ENCODE data around the gene EXOC3. TPM values are rescaled to one million over a fixed set of nuclear protein-coding genes. Genes with fewer than 3 reads are reported as not detected.

EXOC3 gene
- total RNA-seq, 1 donor from 2014 or later, result 19.2 TPM

DNA sequence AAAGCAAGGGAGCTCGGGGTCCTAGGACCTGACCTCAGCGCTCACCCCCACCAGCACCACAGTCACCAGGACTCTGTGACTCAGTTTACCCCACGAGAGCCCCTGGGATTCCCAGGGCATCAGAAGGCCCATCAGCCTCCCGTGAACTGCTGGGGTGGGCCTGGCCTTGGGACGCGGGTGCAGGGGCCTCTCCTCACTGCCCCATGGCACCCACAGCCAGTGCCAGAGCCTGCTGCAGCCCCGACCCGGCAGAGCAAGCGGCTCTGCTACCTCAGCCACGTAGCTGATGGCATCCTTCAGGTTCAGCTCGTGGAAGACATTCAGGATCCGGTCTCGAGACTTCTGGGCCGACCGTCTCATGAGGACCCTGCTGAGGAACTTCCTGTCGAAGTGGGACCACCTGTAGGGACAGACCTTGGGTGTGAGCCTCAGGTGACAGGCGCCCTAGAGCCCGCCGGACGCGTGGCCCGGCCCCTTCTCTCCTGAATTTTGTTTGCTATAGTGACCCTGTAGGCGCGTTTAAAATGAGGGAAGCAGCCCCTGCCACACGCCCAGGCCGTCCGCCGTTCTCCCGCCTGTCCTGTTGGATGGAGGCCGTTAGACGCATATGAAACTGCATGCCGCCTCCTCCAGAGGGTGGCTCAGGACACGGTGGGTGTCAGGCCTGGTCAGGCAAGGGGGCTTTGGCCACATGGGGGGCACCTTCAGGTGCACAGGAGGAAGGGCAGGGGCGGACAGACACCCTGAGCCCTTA, 36.8 kb downstream of the EXOC3 start:
- H3K9me3 Mint-ChIP-seq, result no peaks in the 10 kb centered on the region
- H3K27me3 Mint-ChIP-seq (ENCODE audit: insufficient read depth, low read depth), result peaks cover 10% of the 10 kb centered on the region
- peaks cover 3% of the 10 kb centered on the region for H3K4me1 Mint-ChIP-seq
- Histone ChIP-seq H3K36me3 (no peaks in the 10 kb centered on the region), H3K4me1 (no peaks in the 10 kb centered on the region), H3K4me3 (no peak overlapping the region), H2AFZ (replicated peaks) (no peak overlapping the region), H3K27ac (no peak overlapping the region), H3K27me3 (peaks cover 42% of the 10 kb centered on the region), H3K79me2 (ENCODE audit: low read depth) (no peaks in the 10 kb centered on the region), H4K20me1 (ENCODE audit: low read depth) (peaks cover 19% of the 10 kb centered on the region), H3K4me2 (no peak overlapping the region), H3K9me3 (ENCODE audit: low read depth) (no peaks in the 10 kb centered on the region), H3K9ac (no peak overlapping the region), H3F3A (ENCODE audit: low read depth) (no peaks in the 10 kb centered on the region)
- TF ChIP-seq EZH2phosphoT487 (IDR thresholded peaks at IDR 0.05), result no peak
- no peak for DNase-seq (ENCODE audit: low spot score)
- H3K36me3 Mint-ChIP-seq, result no peaks in the 10 kb centered on the region
- H3K27ac Mint-ChIP-seq, result no peak overlapping the region
- no peak overlapping the region for H3K4me3 Mint-ChIP-seq

DNA sequence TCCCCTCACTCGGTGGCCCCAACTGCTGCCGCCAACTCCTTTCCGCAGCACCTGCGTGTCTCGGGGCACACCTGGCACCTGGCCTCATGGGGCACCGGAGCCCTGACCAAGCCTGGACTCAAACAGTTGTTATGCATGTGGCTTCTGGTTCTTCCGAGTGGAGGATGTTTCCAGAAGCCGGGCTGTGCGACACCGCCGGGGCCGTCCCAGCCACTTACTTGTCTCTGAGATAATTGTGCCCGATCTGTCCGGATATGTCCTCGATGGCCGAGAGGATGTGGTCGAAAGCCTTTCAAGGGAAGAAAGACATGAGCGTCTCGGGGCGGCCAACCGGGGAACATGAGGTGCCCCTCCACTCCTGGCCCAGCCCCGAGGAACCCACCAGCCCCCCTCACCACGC, 38.4 kb downstream of the EXOC3 start:
- Histone ChIP-seq H3F3A (ENCODE audit: low read depth) (no peaks in the 10 kb centered on the region), H3K4me3 (no peak overlapping the region), H3K27ac (no peak overlapping the region), H4K20me1 (ENCODE audit: low read depth) (peaks cover 3% of the 10 kb centered on the region), H3K4me2 (no peak overlapping the region), H3K4me1 (no peaks in the 10 kb centered on the region), H2AFZ (replicated peaks) (no peak overlapping the region), H3K9me3 (ENCODE audit: low read depth) (no peaks in the 10 kb centered on the region), H3K27me3 (peaks cover 26% of the 10 kb centered on the region), H3K9ac (no peak overlapping the region), H3K36me3 (no peaks in the 10 kb centered on the region), H3K79me2 (ENCODE audit: low read depth) (no peaks in the 10 kb centered on the region)
- no peak for DNase-seq (ENCODE audit: low spot score)
- H3K4me1 Mint-ChIP-seq, result no peaks in the 10 kb centered on the region
- H3K27ac Mint-ChIP-seq, result no peak overlapping the region
- no peaks in the 10 kb centered on the region for H3K9me3 Mint-ChIP-seq
- no peak overlapping the region for H3K4me3 Mint-ChIP-seq
- TF ChIP-seq EZH2phosphoT487 (IDR thresholded peaks at IDR 0.05), result no peak
- H3K36me3 Mint-ChIP-seq, result no peaks in the 10 kb centered on the region
- peaks cover 7% of the 10 kb centered on the region for H3K27me3 Mint-ChIP-seq (ENCODE audit: insufficient read depth, low read depth)

DNA sequence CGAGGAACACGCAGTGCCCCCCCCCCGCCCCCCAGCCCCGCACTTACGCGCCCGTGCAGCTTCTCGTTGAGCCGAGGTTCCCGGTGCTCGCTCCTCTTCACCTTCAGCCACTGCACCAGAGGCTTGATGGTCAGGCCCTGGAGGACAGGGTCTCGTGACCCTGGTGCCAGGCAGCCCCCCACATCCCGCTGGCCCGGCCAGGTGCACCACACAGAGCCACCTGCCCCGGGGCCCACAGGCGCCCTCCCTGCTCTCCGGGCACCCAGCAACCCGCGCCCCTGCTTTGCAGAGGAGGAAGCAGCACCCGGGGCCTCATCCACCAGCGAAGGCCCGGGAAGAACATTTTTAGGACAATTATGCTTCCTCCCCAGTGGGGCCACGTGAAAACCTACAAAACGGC, 39.0 kb downstream of the EXOC3 start:
- no peaks in the 10 kb centered on the region for H3K79me2 ChIP-seq (ENCODE audit: low read depth)
- H3K4me3 ChIP-seq, result no peak overlapping the region
- H3K27ac ChIP-seq, result no peak overlapping the region
- no peaks in the 10 kb centered on the region for H3F3A ChIP-seq (ENCODE audit: low read depth)
- H3K36me3 ChIP-seq, result no peaks in the 10 kb centered on the region
- no peaks in the 10 kb centered on the region for H3K36me3 Mint-ChIP-seq
- no peaks in the 10 kb centered on the region for H3K9me3 ChIP-seq (ENCODE audit: low read depth)
- H3K4me3 Mint-ChIP-seq, result no peak overlapping the region
- H3K4me1 ChIP-seq, result no peaks in the 10 kb centered on the region
- no peak for TF ChIP-seq EZH2 (IDR thresholded peaks at IDR 0.05)
- TF ChIP-seq, protein P1, sequence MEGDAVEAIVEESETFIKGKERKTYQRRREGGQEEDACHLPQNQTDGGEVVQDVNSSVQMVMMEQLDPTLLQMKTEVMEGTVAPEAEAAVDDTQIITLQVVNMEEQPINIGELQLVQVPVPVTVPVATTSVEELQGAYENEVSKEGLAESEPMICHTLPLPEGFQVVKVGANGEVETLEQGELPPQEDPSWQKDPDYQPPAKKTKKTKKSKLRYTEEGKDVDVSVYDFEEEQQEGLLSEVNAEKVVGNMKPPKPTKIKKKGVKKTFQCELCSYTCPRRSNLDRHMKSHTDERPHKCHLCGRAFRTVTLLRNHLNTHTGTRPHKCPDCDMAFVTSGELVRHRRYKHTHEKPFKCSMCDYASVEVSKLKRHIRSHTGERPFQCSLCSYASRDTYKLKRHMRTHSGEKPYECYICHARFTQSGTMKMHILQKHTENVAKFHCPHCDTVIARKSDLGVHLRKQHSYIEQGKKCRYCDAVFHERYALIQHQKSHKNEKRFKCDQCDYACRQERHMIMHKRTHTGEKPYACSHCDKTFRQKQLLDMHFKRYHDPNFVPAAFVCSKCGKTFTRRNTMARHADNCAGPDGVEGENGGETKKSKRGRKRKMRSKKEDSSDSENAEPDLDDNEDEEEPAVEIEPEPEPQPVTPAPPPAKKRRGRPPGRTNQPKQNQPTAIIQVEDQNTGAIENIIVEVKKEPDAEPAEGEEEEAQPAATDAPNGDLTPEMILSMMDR (IDR thresholded peaks at IDR 0.05), result no peak
- no peak for TF ChIP-seq EZH2phosphoT487 (IDR thresholded peaks at IDR 0.05)
- H3K27me3 Mint-ChIP-seq (ENCODE audit: insufficient read depth, low read depth), result peaks cover 6% of the 10 kb centered on the region
- no peak overlapping the region for H2AFZ ChIP-seq (replicated peaks)
- no peak overlapping the region for H3K4me2 ChIP-seq
- no peaks in the 10 kb centered on the region for H3K9me3 Mint-ChIP-seq
- no peaks in the 10 kb centered on the region for H3K4me1 Mint-ChIP-seq
- H3K27me3 ChIP-seq, result peaks cover 19% of the 10 kb centered on the region
- H3K27ac Mint-ChIP-seq, result no peak overlapping the region
- no peaks in the 10 kb centered on the region for H4K20me1 ChIP-seq (ENCODE audit: low read depth)
- no peak overlapping the region for H3K9ac ChIP-seq
- no peak for DNase-seq (ENCODE audit: low spot score)

DNA sequence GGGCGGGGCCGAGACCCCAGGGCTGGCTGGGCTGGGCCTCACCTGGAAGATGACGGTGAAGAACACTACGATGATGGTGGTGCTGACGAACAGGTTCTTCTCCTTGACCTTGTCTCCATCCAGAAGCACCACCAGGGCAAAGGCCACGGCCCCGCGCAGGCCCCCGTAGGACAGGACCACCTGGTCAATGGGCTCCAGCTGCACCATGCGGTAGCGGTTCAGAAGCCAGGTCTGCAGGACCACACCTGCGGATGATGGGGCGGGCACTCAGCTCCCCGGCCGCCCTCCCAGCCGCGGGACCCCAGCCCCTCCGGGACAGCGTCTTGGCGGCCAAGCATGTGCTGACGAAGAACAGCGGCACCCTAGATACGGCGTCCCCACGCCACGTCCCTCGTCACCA, 39.5 kb downstream of the EXOC3 start:
- TF ChIP-seq EZH2 (IDR thresholded peaks at IDR 0.05) (no peak), EZH2phosphoT487 (IDR thresholded peaks at IDR 0.05) (no peak)
- TF ChIP-seq, protein P1 (IDR thresholded peaks at IDR 0.05), result no peak
- Histone ChIP-seq H3F3A (ENCODE audit: low read depth) (no peaks in the 10 kb centered on the region), H3K4me2 (no peak overlapping the region), H3K27ac (no peak overlapping the region), H2AFZ (replicated peaks) (no peak overlapping the region), H3K79me2 (ENCODE audit: low read depth) (no peaks in the 10 kb centered on the region), H3K4me1 (no peaks in the 10 kb centered on the region), H3K9ac (no peak overlapping the region), H3K27me3 (peaks cover 14% of the 10 kb centered on the region), H3K4me3 (no peak overlapping the region), H4K20me1 (ENCODE audit: low read depth) (no peaks in the 10 kb centered on the region), H3K36me3 (no peaks in the 10 kb centered on the region), H3K9me3 (ENCODE audit: low read depth) (no peaks in the 10 kb centered on the region)
- DNase-seq (ENCODE audit: low spot score), result no peak
- Mint-ChIP-seq H3K4me1 (no peaks in the 10 kb centered on the region), H3K27me3 (ENCODE audit: insufficient read depth, low read depth) (peaks cover 4% of the 10 kb centered on the region), H3K9me3 (no peaks in the 10 kb centered on the region), H3K4me3 (no peak overlapping the region), H3K27ac (no peak overlapping the region), H3K36me3 (no peaks in the 10 kb centered on the region)

Measured in neural progenitor cell (in vitro differentiated cells).